H1 (cell line): ENCODE results near the gene MAD2L1BP. TPM values are rescaled to one million over a fixed set of nuclear protein-coding genes. Genes with fewer than 3 reads are reported as not detected.

Experiments used
- CTCF ChIA-PET: fragments of 300-600 bp; sonication (Branson Sonifier 250); formaldehyde crosslinking; loops from one replicate; lab custom pipeline; 2021; ENCODE audit not compliant: partially characterized antibody; lab: Charles Lee
- POLR2A ChIA-PET: fragments of 300-600 bp; sonication (Branson Sonifier 250); formaldehyde crosslinking; loops from one replicate; lab custom pipeline; 2021; ENCODE audit warnings: inconsistent platforms; ENCODE audit not compliant: partially characterized antibody; lab: Charles Lee
- DNase-seq, 2 experiments: peaks; one replicate each; pipeline versions ENCODE4 v3.0.0 to v3.0.0-alpha.2; 2010 to 2022; ENCODE audit warnings: low spot score in 2 of 2, low read depth in 1 of 2, mixed read lengths in 1 of 2
- FAIRE-seq: peaks from 2 replicates; lab custom pipeline; 2011; peaks lifted over from hg19 to GRCh38; lab: Jason Lieb, UNC
- H2AFZ ChIP-seq: 2 replicates; pipeline ENCODE4 v1.8.1; 2012; ENCODE audit warnings: low read length, inconsistent platforms
- H2AK5ac ChIP-seq: 2 replicates; pipeline ENCODE4 v1.6.1; 2013; ENCODE audit warnings: low read depth, low read length
- H2BK120ac ChIP-seq: replicated peaks from 2 replicates; pipeline ENCODE3; 2013; ENCODE audit warnings: low read depth, low read length, inconsistent platforms
- H2BK12ac ChIP-seq: 2 replicates; pipeline ENCODE4 v1.6.1; 2013; ENCODE audit warnings: low read depth, low read length
- H2BK15ac ChIP-seq: 2 replicates; pipeline ENCODE4 v1.6.1; 2013; ENCODE audit warnings: low read length
- H2BK20ac ChIP-seq: 2 replicates; pipeline ENCODE4 v1.6.1; 2013; ENCODE audit warnings: low read length
- H2BK5ac ChIP-seq: 2 replicates; pipeline ENCODE4 v1.6.1; 2013; ENCODE audit warnings: low read depth, low read length
- H3K14ac ChIP-seq: 2 replicates; pipeline ENCODE4 v1.6.1; 2013; ENCODE audit warnings: inconsistent platforms; ENCODE audit not compliant: insufficient read length
- H3K18ac ChIP-seq: 2 replicates; pipeline ENCODE4 v1.6.1; 2013; ENCODE audit warnings: low read length; ENCODE audit errors: extremely low read depth
- H3K23ac ChIP-seq: 2 replicates; pipeline ENCODE4 v1.6.1; 2013; ENCODE audit warnings: inconsistent platforms; ENCODE audit not compliant: insufficient read length
- H3K23me2 ChIP-seq: 2 replicates; pipeline ENCODE4 v1.6.1; 2013; ENCODE audit warnings: low read depth, low read length
- H3K27ac ChIP-seq: 2 replicates; pipeline ENCODE4 v1.6.1; 2011; ENCODE audit warnings: low read depth, low read length, inconsistent platforms
- H3K27me3 ChIP-seq, 4 experiments: replicated peaks in 1 of 4; 1 replicate in 1 of 4; 2 replicates in 3 of 4; pipeline versions ENCODE4 v1.6.1 to v1.8.1; 2011 to 2013; ENCODE audit warnings: low read length in 3 of 4, mild to moderate bottlenecking in 3 of 4, inconsistent platforms in 2 of 4, mixed read lengths in 2 of 4, moderate library complexity in 1 of 4; ENCODE audit not compliant: control insufficient read depth in 3 of 4, insufficient read depth in 3 of 4; ENCODE audit errors: extremely low read depth in 1 of 4
- H3K36me3 ChIP-seq, 4 experiments: 2 replicates each; pipeline versions ENCODE4 v1.6.1 to v1.8.1; 2011 to 2013; ENCODE audit warnings: mild to moderate bottlenecking in 4 of 4, low read length in 3 of 4, moderate library complexity in 2 of 4, control low read depth in 1 of 4, inconsistent platforms in 1 of 4; ENCODE audit not compliant: insufficient read depth in 4 of 4, control insufficient read depth in 2 of 4
- H3K4ac ChIP-seq: replicated peaks from 2 replicates; pipeline ENCODE3; 2013; ENCODE audit warnings: low read length, low read depth, mixed read lengths, inconsistent platforms; ENCODE audit not compliant: insufficient read length
- H3K4me1 ChIP-seq, 4 experiments: replicated peaks in 1 of 4; 1 replicate in 1 of 4; 2 replicates in 3 of 4; pipeline versions ENCODE4 v1.6.1 to v1.8.1; 2011 to 2013; ENCODE audit warnings: low read length in 3 of 4, inconsistent platforms in 2 of 4, mixed read lengths in 1 of 4; ENCODE audit not compliant: insufficient read depth in 4 of 4, control insufficient read depth in 3 of 4
- H3K4me2 ChIP-seq, 2 experiments: 2 replicates each; pipeline versions ENCODE4 v1.6.1 to v1.8.1; 2011 to 2013; ENCODE audit warnings: low read depth in 2 of 2, low read length in 2 of 2, control low read depth in 1 of 2, inconsistent platforms in 1 of 2, mild to moderate bottlenecking in 1 of 2; ENCODE audit not compliant: insufficient read depth in 1 of 2
- H3K4me3 ChIP-seq, 4 experiments: fragments of 200-600, 300-600 bp in 1 of 4; sonication (generic), shearing (Covaris generic), sonication (Bioruptor Twin) in 1 of 4; 2 replicates each; pipeline versions ENCODE4 v1.5.1 to v1.8.1; 2011 to 2016; ENCODE audit warnings: low read length in 4 of 4, low read depth in 3 of 4, control low read depth in 2 of 4, inconsistent platforms in 2 of 4, mild to moderate bottlenecking in 2 of 4, mixed read lengths in 1 of 4, moderate library complexity in 1 of 4; ENCODE audit not compliant: insufficient read depth in 2 of 4; ENCODE audit errors: extremely low read depth in 1 of 4
- H3K56ac ChIP-seq: replicated peaks from 2 replicates; pipeline ENCODE3; 2013; ENCODE audit warnings: low read depth, mild to moderate bottlenecking, mixed read lengths, low read length, inconsistent platforms; ENCODE audit not compliant: insufficient read length
- H3K79me1 ChIP-seq: 2 replicates; pipeline ENCODE4 v1.6.1; 2013; ENCODE audit warnings: low read depth, low read length, control low read depth
- H3K79me2 ChIP-seq, 2 experiments: 2 replicates each; pipeline versions ENCODE4 v1.6.1 to v1.8.1; 2012 to 2013; ENCODE audit warnings: low read length in 2 of 2, mild to moderate bottlenecking in 2 of 2, inconsistent platforms in 1 of 2; ENCODE audit not compliant: insufficient read depth in 2 of 2, control insufficient read depth in 1 of 2
- H3K9ac ChIP-seq, 4 experiments: replicated peaks in 1 of 4; 1 replicate in 1 of 4; 2 replicates in 3 of 4; pipeline versions ENCODE4 v1.6.1 to v1.8.1; 2011 to 2013; ENCODE audit warnings: low read depth in 3 of 4, low read length in 3 of 4, control low read depth in 2 of 4, mild to moderate bottlenecking in 2 of 4, moderate library complexity in 2 of 4, inconsistent platforms in 1 of 4; ENCODE audit errors: extremely low read depth in 1 of 4
- H3K9me3 ChIP-seq, 2 experiments: 2 replicates each; pipeline versions ENCODE4 v1.6.1 to v1.8.1; 2012 to 2013; ENCODE audit warnings: mild to moderate bottlenecking in 2 of 2, moderate library complexity in 2 of 2, control low read depth in 1 of 2, inconsistent platforms in 1 of 2, low read depth in 1 of 2, low read length in 1 of 2, mixed read lengths in 1 of 2; ENCODE audit not compliant: insufficient read depth in 2 of 2
- H4K20me1 ChIP-seq, 2 experiments: replicated peaks in 1 of 2; 2 replicates each; pipeline versions ENCODE3 to v1.8.1; 2011 to 2013; ENCODE audit warnings: inconsistent platforms in 2 of 2, low read length in 2 of 2, mild to moderate bottlenecking in 1 of 2; ENCODE audit not compliant: insufficient read depth in 2 of 2, control insufficient read depth in 1 of 2
- H4K5ac ChIP-seq: 2 replicates; pipeline ENCODE4 v1.6.1; 2013; ENCODE audit warnings: low read length, low read depth, mixed read lengths, inconsistent platforms; ENCODE audit not compliant: insufficient read length
- H4K8ac ChIP-seq: 2 replicates; pipeline ENCODE4 v1.8.0; 2013; ENCODE audit warnings: mild to moderate bottlenecking, moderate library complexity, low read length, inconsistent platforms; ENCODE audit not compliant: insufficient read depth; ENCODE audit errors: extremely low read depth
- H4K91ac ChIP-seq: replicated peaks from 2 replicates; pipeline ENCODE3; 2013; ENCODE audit warnings: low read length, mixed read lengths, inconsistent platforms; ENCODE audit not compliant: insufficient read length
- ASH2L ChIP-seq: fragments of 200-600, 300-600 bp; sonication (generic); IDR thresholded peaks from one replicate; pipeline ENCODE4 v1.7.1; 2017; ENCODE audit warnings: low read length
- BCL11A ChIP-seq, 2 experiments: IDR thresholded peaks; one replicate each; pipeline ENCODE4 v1.6.1; 2011; ENCODE audit warnings: low read depth in 2 of 2, low read length in 2 of 2, mild to moderate bottlenecking in 2 of 2
- EP300 ChIP-seq, 2 experiments: IDR thresholded peaks; 1 replicate in 1 of 2; 2 replicates in 1 of 2; pipeline ENCODE4 v1.6.1; 2011 to 2012; ENCODE audit warnings: low read depth in 2 of 2, low read length in 2 of 2, mild to moderate bottlenecking in 2 of 2, borderline replicate concordance in 1 of 2, inconsistent platforms in 1 of 2, moderate library complexity in 1 of 2
- EZH2 ChIP-seq: fragments of 200-600 bp; sonication (generic); IDR thresholded peaks from 2 replicates; pipeline ENCODE4 v1.7.1; 2012; ENCODE audit warnings: low read depth, mild to moderate bottlenecking, moderate library complexity, low read length, inconsistent platforms; ENCODE audit not compliant: severe bottlenecking
- KDM4A ChIP-seq: IDR thresholded peaks from one replicate; pipeline ENCODE4 v1.7.1; 2012; ENCODE audit warnings: low read depth, mild to moderate bottlenecking, moderate library complexity, low read length, inconsistent platforms; ENCODE audit not compliant: severe bottlenecking
- SP4 ChIP-seq: IDR thresholded peaks from 2 replicates; pipeline ENCODE4 v1.6.1; 2012; ENCODE audit warnings: low read length, inconsistent platforms
- WGBS, 2 experiments: shearing (Covaris generic) in 1 of 2; methylation state at CpG; one replicate each; pipeline versions ENCODE4 v1.1.6 to v1.1.7; 2013 to 2015; ENCODE audit warnings: low lambda C conversion rate in 2 of 2, mixed read lengths in 2 of 2, inconsistent platforms in 1 of 2, low coverage in 1 of 2, missing lambda C conversion rate in 1 of 2; ENCODE audit not compliant: insufficient replicate concordance in 2 of 2, insufficient coverage in 1 of 2, insufficient read length in 1 of 2; ENCODE audit errors: extremely low coverage in 1 of 2, missing lambda C conversion rate in 1 of 2; 5-methylcytosine and 5-hydroxymethylcytosine counted together
- polyA plus RNA-seq, 7 experiments: library from polyadenylated mRNA; depleted of rRNA in 3 of 7; stranded (reverse) in 5 of 7; unstranded in 2 of 7; fragments of >200 nt in 5 of 7; fragments of 200-250 nt in 2 of 7; gene quantifications; 1 replicate in 5 of 7; 2 replicates in 1 of 7; 4 replicates in 1 of 7; pipeline versions ENCODE4 v1.2.1 to v1.2.3, GENCODE V29; 2011 to 2013; ENCODE audit warnings: missing spikeins in 2 of 7, mixed read lengths in 2 of 7
- total RNA-seq: library from RNA; stranded (reverse); fragmentation: NEBNext Ultra II Directional; extraction: Animal tissue kit (Norgen Biotek cat#: 25700); gene quantifications from 2 replicates; pipeline ENCODE4 v1.2.1, GENCODE V29; 2021
- TF ChIP-seq, protein P1 (sequence below): IDR thresholded peaks from 2 replicates; pipeline ENCODE4 v1.6.1; 2012; ENCODE audit warnings: inconsistent platforms

The MAD2L1BP gene
- total and polyA plus RNA-seq, 2 of the 8 experiments (the other 6 are each of a cell fraction or from before 2014, with no cell fraction given): 35.5 to 70.0 TPM

DNA sequence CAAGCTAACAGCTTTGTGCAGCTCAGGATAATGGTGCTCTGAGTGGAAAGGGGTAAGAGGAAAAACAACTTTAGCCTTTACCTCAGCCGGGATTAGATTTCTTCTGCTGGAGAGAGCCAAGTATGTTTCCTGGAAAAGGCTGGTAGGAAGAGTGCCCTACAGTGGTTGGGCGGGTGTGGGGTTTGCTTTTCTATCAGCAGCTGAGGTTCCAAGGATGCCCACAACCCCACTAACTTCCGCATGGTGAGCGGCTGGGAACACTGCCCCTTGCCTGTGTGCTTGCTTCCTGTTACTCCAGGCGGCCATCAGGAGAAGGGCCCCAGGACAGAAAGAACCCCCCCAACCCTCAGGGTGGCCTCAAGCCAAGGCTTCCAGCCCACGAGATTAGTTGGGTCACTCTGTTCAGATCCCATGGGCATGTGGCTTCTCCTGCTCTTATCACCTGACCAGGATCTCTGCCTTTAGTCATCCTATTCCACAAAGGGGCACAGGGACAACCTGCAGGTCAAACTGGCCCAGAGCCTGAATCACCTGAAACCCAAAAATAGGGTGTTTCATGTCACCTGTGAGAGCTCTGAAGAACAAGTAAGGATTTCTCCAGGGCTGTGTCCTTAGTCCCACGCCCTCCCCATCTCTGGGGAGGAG, 41.4 kb downstream of the MAD2L1BP start:
- H4K91ac ChIP-seq: no peak overlapping the region
- 92% methylated on average over 7 of the region's 7 CpGs; no CpG with 5 or more reads in 1 of the 2 experiments for WGBS, 2 experiments
- H3K4me1 ChIP-seq: no peaks in the 10 kb centered on the region
- H3K9me3 ChIP-seq: no peaks in the 10 kb centered on the region
- no peak overlapping the region for H2AK5ac ChIP-seq
- H4K8ac ChIP-seq: no peak overlapping the region
- peaks cover 7% of the 10 kb centered on the region for H3K79me1 ChIP-seq
- no peak overlapping the region for H2AFZ ChIP-seq
- ChIA-PET POLR2A (interaction anchor here (1.7 to 2.5 kb wide), 3 partner anchors 8 to 12 kb away, joined by 7 to 10 read pairs (median 7); no protein-coding TSS in a partner anchor), CTCF (interaction anchor here (1.1 to 5.2 kb wide), 4 partner anchors 9 to 402 kb away, joined by 3 to 58 read pairs (median 6); no protein-coding TSS in a partner anchor)
- no peaks in the 10 kb centered on the region for H3K23me2 ChIP-seq
- DNase-seq (no peak), FAIRE-seq (no peak)
- H2BK15ac ChIP-seq: no peak overlapping the region
- H3K27ac ChIP-seq: no peak overlapping the region
- H2BK20ac ChIP-seq: no peak overlapping the region
- no peak overlapping the region for H3K14ac ChIP-seq
- H4K20me1 ChIP-seq: peaks cover 2 to 12% of the 10 kb centered on the region in 2 experiments
- no peak overlapping the region for H2BK12ac ChIP-seq
- no peak overlapping the region for H3K56ac ChIP-seq
- no peak overlapping the region for H2BK120ac ChIP-seq
- peaks cover 0 to 12% of the 10 kb centered on the region in 2 experiments; a peak in 2 of 4 replicates for H3K79me2 ChIP-seq
- H3K4ac ChIP-seq: no peak overlapping the region
- peaks cover 31 to 67% (median 47%) of the 10 kb centered on the region in 4 experiments for H3K36me3 ChIP-seq
- no peak overlapping the region for H4K5ac ChIP-seq
- no peak overlapping the region for H2BK5ac ChIP-seq
- H3K18ac ChIP-seq: no peak overlapping the region
- H3K9ac ChIP-seq: no peak overlapping the region
- no peak overlapping the region for H3K4me3 ChIP-seq
- H3K23ac ChIP-seq: no peak overlapping the region
- no peak overlapping the region for H3K4me2 ChIP-seq
- H3K27me3 ChIP-seq: no peaks in the 10 kb centered on the region
- no peak for TF ChIP-seq KDM4A
- no peak for TF ChIP-seq EP300 (IDR thresholded peaks at IDR 0.05; ENCODE audit: borderline replicate concordance in 1 of 2, low read depth in 2 of 2, low read length in 2 of 2)
- TF ChIP-seq BCL11A (IDR thresholded peaks at IDR 0.05; ENCODE audit: low read depth in 2 of 2, low read length in 2 of 2): no peak
- no peak for TF ChIP-seq ASH2L
- TF ChIP-seq, protein P1, sequence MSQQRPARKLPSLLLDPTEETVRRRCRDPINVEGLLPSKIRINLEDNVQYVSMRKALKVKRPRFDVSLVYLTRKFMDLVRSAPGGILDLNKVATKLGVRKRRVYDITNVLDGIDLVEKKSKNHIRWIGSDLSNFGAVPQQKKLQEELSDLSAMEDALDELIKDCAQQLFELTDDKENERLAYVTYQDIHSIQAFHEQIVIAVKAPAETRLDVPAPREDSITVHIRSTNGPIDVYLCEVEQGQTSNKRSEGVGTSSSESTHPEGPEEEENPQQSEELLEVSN: no peak
- no peak for TF ChIP-seq EZH2
- no peak for TF ChIP-seq SP4
